Panc1 (cell line): ENCODE measurements around the gene ATXN7. TPM values are rescaled to one million over a fixed set of nuclear protein-coding genes. Genes with fewer than 3 reads are reported as not detected.

Experiments used
- ATAC-seq: fragments of 200-7000 bp; cut with Tn5 transposase; 2 replicates; pipeline ENCODE4 v1.9.1; 2020; ENCODE audit warnings: mild to moderate bottlenecking, moderate library complexity
- BruUV-seq: library from RNA; stranded (reverse); fragments of 400-500 nt; replicated peaks from 2 replicates; lab custom pipeline; 2021; lab: Mats Ljungman, UMichigan
- CTCF ChIA-PET: fragments of 300-600 bp; sonication (Branson Sonifier 250); formaldehyde crosslinking; loops from one replicate; lab custom pipeline; 2022; ENCODE audit warnings: antibody characterized with exemption; lab: Charles Lee
- POLR2A ChIA-PET: fragments of 300-600 bp; sonication (Branson Sonifier 250); formaldehyde crosslinking; loops from one replicate; lab custom pipeline; 2022; ENCODE audit warnings: antibody characterized with exemption; lab: Charles Lee
- DNase-seq: peaks from one replicate; pipeline ENCODE4 v3.0.0-alpha.2; 2010; ENCODE audit warnings: low read depth, low spot score
- H3K27ac ChIP-seq: 2 replicates; pipeline ENCODE4 v1.5.1; 2011; ENCODE audit warnings: mild to moderate bottlenecking, low read length, inconsistent platforms
- H3K27me3 ChIP-seq: fragments of 200-500 bp; sonication (Bioruptor generic); 2 replicates; pipeline ENCODE4 v1.6.0; 2014; ENCODE audit warnings: low read length, inconsistent platforms; ENCODE audit not compliant: control insufficient read depth, insufficient read depth
- H3K36me3 ChIP-seq: fragments of 200-500 bp; sonication (Bioruptor generic); 2 replicates; pipeline ENCODE4 v1.5.1; 2014; ENCODE audit warnings: inconsistent platforms, mild to moderate bottlenecking, low read length, moderate library complexity; ENCODE audit not compliant: control insufficient read depth, insufficient read depth
- H3K4me1 ChIP-seq: 2 replicates; pipeline ENCODE4 v1.5.1; 2011; ENCODE audit warnings: inconsistent platforms, mild to moderate bottlenecking, low read length, moderate library complexity; ENCODE audit not compliant: control insufficient read depth, insufficient read depth
- H3K4me3 ChIP-seq, 2 experiments: 2 replicates each; pipeline ENCODE4 v1.5.1; 2011 to 2012; ENCODE audit warnings: low read depth in 2 of 2, low read length in 2 of 2, mild to moderate bottlenecking in 2 of 2, inconsistent platforms in 1 of 2, moderate library complexity in 1 of 2
- H3K9me3 ChIP-seq: fragments of 200-500 bp; sonication (Bioruptor generic); 2 replicates; pipeline ENCODE4 v1.5.1; 2014; ENCODE audit warnings: low read depth, mild to moderate bottlenecking, inconsistent platforms, low read length, moderate library complexity; ENCODE audit not compliant: control insufficient read depth, insufficient read depth
- CTCF ChIP-seq: fragments of 450-650 bp; IDR thresholded peaks from 2 replicates; pipeline ENCODE4 v1.5.1; 2017; ENCODE audit warnings: mild to moderate bottlenecking
- POLR2AphosphoS5 ChIP-seq: IDR thresholded peaks from 2 replicates; pipeline ENCODE4 v1.6.1; 2012; ENCODE audit warnings: mild to moderate bottlenecking, low read depth, low read length, moderate library complexity
- REST ChIP-seq, 2 experiments: IDR thresholded peaks; 2 replicates each; pipeline ENCODE4 v1.6.1; 2011 to 2012; ENCODE audit warnings: low read depth in 2 of 2, control low read depth in 1 of 2, low read length in 1 of 2, mild to moderate bottlenecking in 1 of 2, moderate library complexity in 1 of 2; ENCODE audit not compliant: insufficient read depth in 1 of 2
- SIN3A ChIP-seq: IDR thresholded peaks from 2 replicates; pipeline ENCODE4 v1.6.1; 2012; ENCODE audit warnings: low read depth, mild to moderate bottlenecking, low read length, moderate library complexity, borderline replicate concordance; ENCODE audit not compliant: insufficient read depth
- TCF7L2 ChIP-seq: IDR thresholded peaks from 2 replicates; pipeline ENCODE4 v1.6.1; 2011; ENCODE audit warnings: mild to moderate bottlenecking, low read depth, low read length, inconsistent platforms
- in situ Hi-C: cut with HindIII; loops from 2 replicates; pipeline ENCODE4 v1.10.0; 2016; ENCODE audit warnings: low sequenced_read_pairs, low pct_unique_long_range_greater_than_20kb
- intact Hi-C: fragments of 100-400 bp; cut with micrococcal nuclease; formaldehyde crosslinking; loops from one replicate; pipeline ENCODE4 v1.10.0; 2022; ENCODE audit not compliant: unreplicated experiment
- total RNA-seq: library from RNA; stranded (reverse); gene quantifications from one replicate; pipeline ENCODE4 v1.2.1, GENCODE V29; 2021; ENCODE audit not compliant: unreplicated experiment

Gene ATXN7
- total RNA-seq, 1 experiment from 2014 or later, result 17.3 TPM

GRCh38 chr3:63853106-63853505, 10.6 kb upstream of the ATXN7 start:
- in situ Hi-C loops, result no loop called here
- Histone ChIP-seq H3K4me1 (no peaks in the 10 kb centered on the region), H3K36me3 (no peaks in the 10 kb centered on the region), H3K4me3 (no peak overlapping the region), H3K27me3 (no peaks in the 10 kb centered on the region), H3K27ac (no peak overlapping the region), H3K9me3 (no peaks in the 10 kb centered on the region)
- TF ChIP-seq TCF7L2, result no peak
- no peak for TF ChIP-seq CTCF
- TF ChIP-seq SIN3A, result no peak
- TF ChIP-seq POLR2AphosphoS5, result no peak
- no peak for TF ChIP-seq REST (IDR thresholded peaks at IDR 0.05; ENCODE audit: insufficient read depth in 1 of 2, low read depth in 2 of 2, low read length in 1 of 2)
- no TSS peak for BruUV-seq
- ChIA-PET CTCF (no interaction called here), POLR2A (no interaction called here)
- no peak for ATAC-seq
- intact Hi-C loops, result no loop called here
- DNase-seq, result no peak

- intact Hi-C loops (no loop called here), in situ Hi-C loops (no loop called here)
- no TSS peak for BruUV-seq
- Histone ChIP-seq H3K9me3 (no peaks in the 10 kb centered on the region), H3K4me1 (no peaks in the 10 kb centered on the region), H3K27me3 (no peaks in the 10 kb centered on the region), H3K4me3 (no peak overlapping the region), H3K36me3 (no peaks in the 10 kb centered on the region), H3K27ac (no peak overlapping the region)
- CTCF ChIA-PET, result no interaction called here
- no peak for TF ChIP-seq SIN3A
- no peak for TF ChIP-seq TCF7L2
- no peak for TF ChIP-seq CTCF
- no peak for TF ChIP-seq POLR2AphosphoS5
- no peak for TF ChIP-seq REST (IDR thresholded peaks at IDR 0.05; ENCODE audit: insufficient read depth in 1 of 2, low read depth in 2 of 2, low read length in 1 of 2)
- DNase-seq (no peak), ATAC-seq (no peak)
- POLR2A ChIA-PET, result no interaction called here
Observed at GRCh38 chr3:63855333-63855940, 8.2 kb upstream of the ATXN7 start.
